Muscle of arm (tissue), 12 donors: ENCODE results near the gene GADD45B. TPM values are rescaled to one million over a fixed set of nuclear protein-coding genes. Genes with fewer than 3 reads are reported as not detected.
"Not testable (repeated sequence)": the region's sequence is repeated elsewhere in the genome, so short reads cannot be mapped to it uniquely, and the experiment has no call there.

Source experiments
- DNase-seq: peaks from one replicate; pipeline ENCODE4 v3.0.0-alpha.2; 2013
- polyA plus RNA-seq, 12 donors: library from polyadenylated mRNA; unstranded; fragments of 120-200 nt; gene quantifications; one replicate each; pipeline ENCODE4 v1.2.1, GENCODE V29; 2013; ENCODE audit not compliant: insufficient read length in 12 of 12

The GADD45B gene
- polyA plus RNA-seq, 12 donors = 7.8 to 20.2 (median 8.7) TPM; not detected in 1

DNA sequence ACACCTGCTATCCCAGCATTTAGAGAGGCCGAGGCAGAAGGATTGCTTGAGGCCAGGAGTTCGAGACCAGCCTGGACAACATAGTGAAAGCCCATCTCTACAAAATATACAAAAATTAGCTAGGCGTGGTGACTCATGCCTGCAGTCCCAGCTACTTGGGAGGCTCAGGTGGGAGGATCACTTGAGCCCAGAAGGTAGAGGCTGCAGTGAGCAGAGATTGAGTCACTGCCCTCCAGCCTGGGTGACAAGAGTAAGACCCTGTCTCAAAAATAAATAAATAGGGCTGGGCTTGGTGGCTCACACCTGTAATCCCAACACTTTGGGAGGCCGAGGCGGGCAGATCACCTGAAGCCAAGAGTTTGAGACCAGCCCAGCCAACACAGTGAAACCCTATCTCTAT lies 12.2 kb upstream of the GADD45B start:
- DNase-seq = not testable (repeated sequence)

- no peak for DNase-seq
Measured at GRCh38 chr19:2464389-2464788, 11.5 kb upstream of the GADD45B start.

DNA sequence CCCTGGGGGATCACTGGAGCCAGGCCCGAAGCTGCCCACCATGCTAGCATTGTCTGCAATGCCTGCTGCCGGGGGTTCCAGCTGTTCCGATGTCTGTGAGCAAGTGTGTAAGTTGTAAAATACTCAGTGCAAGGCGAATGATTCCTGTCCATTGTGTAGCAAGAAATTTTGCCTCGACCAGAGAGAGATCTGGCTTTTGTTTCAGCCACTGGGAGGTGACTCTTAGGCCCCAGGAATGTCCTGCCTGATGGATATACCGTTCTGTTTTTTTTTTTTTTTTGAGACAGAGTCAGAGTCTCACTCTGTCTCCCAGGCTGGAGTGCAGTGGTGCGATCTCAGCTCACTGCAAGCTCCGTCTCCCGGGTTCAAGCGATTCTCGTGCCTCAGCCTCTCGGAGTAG lies 7.3 kb upstream of the GADD45B start:
- DNase-seq = no peak

GRCh38 chr19:2469102-2469914 lies 6.6 kb upstream of the GADD45B start:
- DNase-seq = no peak

- not testable (repeated sequence) for DNase-seq
Measured at GRCh38 chr19:2469915-2470200, 6.1 kb upstream of the GADD45B start.

- DNase-seq = peak; percentile 88
Measured at GRCh38 chr19:2474232-2475017, 1.5 kb upstream of the GADD45B start.

DNA sequence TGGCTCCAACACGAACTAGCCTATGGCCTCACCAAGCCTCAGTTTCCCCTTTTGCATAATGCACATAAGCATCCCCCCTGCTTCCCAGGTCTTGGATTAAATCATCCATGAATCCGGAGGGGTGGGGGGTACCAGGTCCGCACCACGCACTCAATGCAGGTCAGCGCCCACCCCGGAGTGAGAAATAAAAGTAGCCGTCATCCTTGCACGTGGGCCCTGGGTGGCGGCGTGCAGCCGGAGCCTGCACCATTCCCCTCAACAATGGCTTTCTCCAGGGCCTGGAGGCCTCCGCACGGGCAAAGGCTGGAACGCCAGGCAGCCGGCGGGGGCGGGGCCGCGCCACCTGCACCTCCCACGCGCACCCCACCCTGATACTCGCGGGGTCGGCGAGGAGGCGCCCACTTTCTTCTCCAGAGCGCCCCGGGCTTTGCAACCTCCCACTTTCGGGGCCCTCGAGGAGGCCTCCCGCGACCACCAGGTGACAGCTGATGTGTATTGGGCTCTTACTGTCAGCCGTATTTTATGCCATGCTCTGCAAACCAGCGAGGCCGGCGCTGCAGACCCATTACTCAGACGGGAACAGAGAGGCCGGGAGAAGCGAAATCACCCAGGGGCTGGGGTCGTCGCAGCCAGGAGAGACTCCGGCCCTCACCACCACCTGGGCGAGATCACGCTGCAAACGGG lies 767 bp upstream of the GADD45B start:
- DNase-seq = no peak

GRCh38 chr19:2476451-2477140 lies 669 bp downstream of the GADD45B start:
- DNase-seq = no peak

GRCh38 chr19:2477141-2477710 lies 1.3 kb downstream of the GADD45B start:
- no peak for DNase-seq

GRCh38 chr19:2477732-2478191 lies 1.8 kb downstream of the GADD45B start:
- DNase-seq = no peak

GRCh38 chr19:2478278-2478755 lies 2.4 kb downstream of the GADD45B start:
- DNase-seq = no peak

- DNase-seq = peak; percentile 72
Measured at GRCh38 chr19:2478756-2479555, 3.0 kb downstream of the GADD45B start.

GRCh38 chr19:2479556-2480194 lies 3.7 kb downstream of the GADD45B start:
- no peak for DNase-seq

- DNase-seq = no peak
Measured at GRCh38 chr19:2481466-2481865, 5.5 kb downstream of the GADD45B start.

- DNase-seq = no peak
Measured at GRCh38 chr19:2482354-2483038, 6.6 kb downstream of the GADD45B start.

GRCh38 chr19:2483084-2483483 lies 7.2 kb downstream of the GADD45B start:
- DNase-seq = no peak

DNA sequence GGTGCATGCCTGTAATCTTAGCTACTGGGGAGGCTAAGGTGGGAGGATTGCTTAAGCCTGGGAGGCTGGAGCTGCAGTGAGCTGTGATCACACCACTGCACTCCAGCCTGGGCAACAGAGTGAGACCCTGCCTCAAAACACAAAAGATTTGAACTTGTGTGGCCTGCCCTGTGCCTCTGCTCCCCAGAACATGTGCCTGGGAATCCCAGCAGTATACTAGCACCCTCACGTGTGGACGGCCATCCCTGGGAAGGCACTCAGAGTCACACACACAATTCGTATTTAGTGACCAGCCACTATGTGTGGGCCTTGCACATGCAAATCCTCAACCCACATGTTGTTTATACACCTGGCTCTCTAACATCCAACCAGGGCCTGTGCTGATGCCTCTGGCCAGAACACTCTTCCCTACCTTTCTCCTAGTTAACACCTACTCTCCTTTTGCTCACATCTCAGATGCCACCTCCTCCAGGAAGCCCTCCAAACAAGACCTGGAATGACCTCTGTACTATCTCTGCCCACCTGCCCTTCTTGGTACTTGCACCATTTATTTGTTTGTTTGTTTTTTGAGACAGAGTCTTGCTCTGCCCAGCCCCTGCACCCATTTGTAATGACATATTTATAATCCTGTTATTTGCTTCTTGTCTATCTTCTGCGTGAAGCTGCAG lies 7.7 kb downstream of the GADD45B start:
- no peak for DNase-seq

GRCh38 chr19:2484178-2484937 lies 8.4 kb downstream of the GADD45B start:
- DNase-seq = no peak
